GM23338 (cell line): ENCODE measurements around the gene FOXN4. TPM values are rescaled to one million over a fixed set of nuclear protein-coding genes. Genes with fewer than 3 reads are reported as not detected.

Source experiments
- ATAC-seq: fragments of 200-7000 bp; cut with Tn5 transposase; 3 replicates; pipeline ENCODE4 v1.9.1; 2020
- DNase-seq: peaks from one replicate; pipeline ENCODE4 v3.0.0-alpha.2; 2015; ENCODE audit warnings: low spot score
- H2AFZ ChIP-seq: fragments of 200-600 bp; sonication (generic); 2 replicates; pipeline ENCODE4 v1.8.0; 2016; ENCODE audit warnings: antibody characterized with exemption, mild to moderate bottlenecking, moderate library complexity
- H3F3A ChIP-seq: fragments of 200-600 bp; sonication (generic); replicated peaks from 2 replicates; pipeline ENCODE4 v1.8.0; 2017; ENCODE audit warnings: antibody characterized with exemption, mixed run types, low read depth
- H3K27ac ChIP-seq: fragments of 200-600 bp; sonication (generic); 2 replicates; pipeline ENCODE4 v1.6.1; 2016; ENCODE audit warnings: low read depth
- H3K27me3 ChIP-seq: fragments of 200-600 bp; sonication (generic); 2 replicates; pipeline ENCODE4 v1.8.0; 2016; ENCODE audit warnings: mild to moderate bottlenecking, mixed run types, moderate library complexity; ENCODE audit not compliant: insufficient read depth
- H3K36me3 ChIP-seq: fragments of 200-600 bp; sonication (generic); 2 replicates; pipeline ENCODE4 v1.8.0; 2016; ENCODE audit warnings: mild to moderate bottlenecking; ENCODE audit not compliant: insufficient read depth
- H3K4me1 ChIP-seq: fragments of 200-600 bp; sonication (generic); 2 replicates; pipeline ENCODE4 v1.8.0; 2016; ENCODE audit warnings: mild to moderate bottlenecking, moderate library complexity; ENCODE audit not compliant: insufficient read depth
- H3K4me2 ChIP-seq: fragments of 200-600 bp; sonication (generic); 2 replicates; pipeline ENCODE4 v1.7.1; 2017; ENCODE audit warnings: mixed run types
- H3K4me3 ChIP-seq: fragments of 200-600 bp; sonication (generic); 2 replicates; pipeline ENCODE4 v1.6.1; 2016; ENCODE audit warnings: mixed run types
- H3K79me2 ChIP-seq: fragments of 200-600 bp; sonication (generic); replicated peaks from 2 replicates; pipeline ENCODE4 v1.8.0; 2017; ENCODE audit warnings: mild to moderate bottlenecking; ENCODE audit not compliant: insufficient read depth
- H3K9me2 ChIP-seq: fragments of 200-600 bp; sonication (generic); 2 replicates; pipeline ENCODE4 v1.8.0; 2017; ENCODE audit not compliant: insufficient read depth
- H4K20me1 ChIP-seq: fragments of 200-600 bp; sonication (generic); replicated peaks from 2 replicates; pipeline ENCODE4 v1.8.0; 2017; ENCODE audit warnings: mild to moderate bottlenecking; ENCODE audit not compliant: insufficient read depth
- H3K27ac Mint-ChIP-seq: 2 replicates; pipeline ENCODE4 v1.8.0; 2020; ENCODE audit warnings: inconsistent platforms, mild to moderate bottlenecking, moderate library complexity, mixed read lengths
- H3K27me3 Mint-ChIP-seq: 3 replicates; pipeline ENCODE4 v1.8.0; 2022; ENCODE audit warnings: low read depth, mild to moderate bottlenecking, moderate library complexity, mixed read lengths, inconsistent platforms; ENCODE audit not compliant: insufficient read depth, poor library complexity
- H3K36me3 Mint-ChIP-seq: 3 replicates; pipeline ENCODE4 v1.8.0; 2021; ENCODE audit warnings: low read depth, mild to moderate bottlenecking, inconsistent platforms, moderate library complexity, mixed read lengths
- H3K4me1 Mint-ChIP-seq: 3 replicates; pipeline ENCODE4 v1.8.0; 2020; ENCODE audit warnings: mild to moderate bottlenecking, inconsistent platforms, mixed read lengths
- H3K4me3 Mint-ChIP-seq: 3 replicates; pipeline ENCODE4 v1.8.0; 2021; ENCODE audit warnings: moderate library complexity, mild to moderate bottlenecking, inconsistent platforms, mixed read lengths
- H3K9me3 Mint-ChIP-seq: 3 replicates; pipeline ENCODE4 v1.8.0; 2020; ENCODE audit warnings: moderate library complexity, mild to moderate bottlenecking, inconsistent platforms, mixed read lengths
- EZH2 ChIP-seq: fragments of 200-600 bp; sonication (generic); IDR thresholded peaks from one replicate; pipeline ENCODE4 v1.8.0; 2017; ENCODE audit warnings: antibody characterized with exemption, mild to moderate bottlenecking, low read depth; ENCODE audit not compliant: unreplicated experiment
- EZH2phosphoT487 ChIP-seq: fragments of 200-600 bp; sonication (generic); IDR thresholded peaks from one replicate; pipeline ENCODE4 v1.8.1; 2018; ENCODE audit warnings: antibody characterized with exemption; ENCODE audit not compliant: unreplicated experiment
- JUNB ChIP-seq: IDR thresholded peaks from one replicate; pipeline ENCODE4 v1.6.1; 2016; ENCODE audit warnings: antibody characterized with exemption; ENCODE audit not compliant: unreplicated experiment
- NANOG ChIP-seq: IDR thresholded peaks from 2 replicates; pipeline ENCODE4 v1.6.1; 2016; ENCODE audit warnings: antibody characterized with exemption, borderline replicate concordance
- POLR2AphosphoS5 ChIP-seq: IDR thresholded peaks from 2 replicates; pipeline ENCODE4 v1.6.1; 2016; ENCODE audit warnings: antibody characterized with exemption, low read depth
- STAT1 ChIP-seq: IDR thresholded peaks from one replicate; pipeline ENCODE4 v1.6.1; 2016; ENCODE audit warnings: antibody characterized with exemption; ENCODE audit not compliant: unreplicated experiment
- ZNF114 ChIP-seq: fragments of 250-450 bp; sonication (Bioruptor Pico); IDR thresholded peaks from 2 replicates; pipeline ENCODE4 v1.5.0; 2020; ENCODE audit warnings: mild to moderate bottlenecking, moderate library complexity
- ZNF331 ChIP-seq: fragments of 250-450 bp; sonication (Bioruptor Pico); IDR thresholded peaks from 2 replicates; pipeline ENCODE4 v1.5.0; 2020; ENCODE audit warnings: low read depth, mild to moderate bottlenecking, moderate library complexity
- polyA plus RNA-seq: library from polyadenylated mRNA; unstranded; fragments of >200 nt; fragmentation: Nextera tagmentation; extraction: Ambion mirVana; gene quantifications from 2 replicates; pipeline ENCODE4 v1.2.1, GENCODE V29; 2016
- total RNA-seq: library from RNA; depleted of rRNA; stranded (reverse); fragments of >200 nt; shearing (Covaris generic); gene quantifications from 2 replicates; pipeline ENCODE4 v1.2.3, GENCODE V29; 2014
- TF ChIP-seq, protein P1 (sequence below): IDR thresholded peaks from 2 replicates; pipeline ENCODE4 v1.6.1; 2016; ENCODE audit warnings: antibody characterized with exemption
- TF ChIP-seq, protein P2 (sequence below), 2 experiments: fragments of 200-600 bp in 1 of 2; sonication (generic) in 1 of 2; conservative IDR thresholded peaks; 2 replicates each; pipeline versions ENCODE4 v1.5.1 to v1.6.1; 2016 to 2017; ENCODE audit warnings: antibody characterized with exemption in 2 of 2, low read depth in 2 of 2, mild to moderate bottlenecking in 2 of 2, moderate library complexity in 1 of 2
- TF ChIP-seq, protein P3 (sequence below): fragments of 250-450 bp; sonication (Bioruptor Pico); IDR thresholded peaks from 2 replicates; pipeline ENCODE4 v1.5.0; 2020; ENCODE audit warnings: mild to moderate bottlenecking, moderate library complexity

FOXN4 gene
- total and polyA plus RNA-seq, 2 experiments from 2014 or later, result 0.35 to 0.47 TPM

DNA sequence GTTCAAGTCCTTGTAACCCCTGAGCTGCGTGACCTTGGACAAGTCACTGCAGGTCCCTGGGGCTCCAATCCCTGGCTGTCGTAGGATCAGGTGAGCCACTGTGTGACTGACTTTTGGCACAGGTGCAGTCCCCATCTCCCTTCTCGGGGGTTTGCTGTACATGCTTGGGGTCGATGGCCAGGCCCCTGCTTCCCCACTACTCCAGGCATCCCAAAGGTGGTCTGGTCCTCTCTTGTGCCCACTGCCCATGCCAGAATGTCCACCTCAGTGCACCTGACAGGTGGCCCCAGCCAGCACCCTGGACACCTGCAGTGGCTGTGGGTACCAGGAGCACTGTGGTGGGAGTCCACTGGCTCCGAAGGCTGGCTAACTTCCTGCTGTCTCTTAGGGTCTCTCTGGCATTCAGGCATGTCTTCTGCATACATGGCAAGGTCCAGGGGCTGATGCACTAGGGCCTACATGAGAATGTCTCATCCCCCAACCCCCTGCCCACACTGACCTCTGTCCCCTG lies 14.7 kb downstream of the FOXN4 start:
- ATAC-seq, result no peak
- TF ChIP-seq, protein P1, sequence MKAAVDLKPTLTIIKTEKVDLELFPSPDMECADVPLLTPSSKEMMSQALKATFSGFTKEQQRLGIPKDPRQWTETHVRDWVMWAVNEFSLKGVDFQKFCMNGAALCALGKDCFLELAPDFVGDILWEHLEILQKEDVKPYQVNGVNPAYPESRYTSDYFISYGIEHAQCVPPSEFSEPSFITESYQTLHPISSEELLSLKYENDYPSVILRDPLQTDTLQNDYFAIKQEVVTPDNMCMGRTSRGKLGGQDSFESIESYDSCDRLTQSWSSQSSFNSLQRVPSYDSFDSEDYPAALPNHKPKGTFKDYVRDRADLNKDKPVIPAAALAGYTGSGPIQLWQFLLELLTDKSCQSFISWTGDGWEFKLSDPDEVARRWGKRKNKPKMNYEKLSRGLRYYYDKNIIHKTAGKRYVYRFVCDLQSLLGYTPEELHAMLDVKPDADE, result no peak
- TF ChIP-seq ZNF114, result no peak
- TF ChIP-seq, protein P2, sequence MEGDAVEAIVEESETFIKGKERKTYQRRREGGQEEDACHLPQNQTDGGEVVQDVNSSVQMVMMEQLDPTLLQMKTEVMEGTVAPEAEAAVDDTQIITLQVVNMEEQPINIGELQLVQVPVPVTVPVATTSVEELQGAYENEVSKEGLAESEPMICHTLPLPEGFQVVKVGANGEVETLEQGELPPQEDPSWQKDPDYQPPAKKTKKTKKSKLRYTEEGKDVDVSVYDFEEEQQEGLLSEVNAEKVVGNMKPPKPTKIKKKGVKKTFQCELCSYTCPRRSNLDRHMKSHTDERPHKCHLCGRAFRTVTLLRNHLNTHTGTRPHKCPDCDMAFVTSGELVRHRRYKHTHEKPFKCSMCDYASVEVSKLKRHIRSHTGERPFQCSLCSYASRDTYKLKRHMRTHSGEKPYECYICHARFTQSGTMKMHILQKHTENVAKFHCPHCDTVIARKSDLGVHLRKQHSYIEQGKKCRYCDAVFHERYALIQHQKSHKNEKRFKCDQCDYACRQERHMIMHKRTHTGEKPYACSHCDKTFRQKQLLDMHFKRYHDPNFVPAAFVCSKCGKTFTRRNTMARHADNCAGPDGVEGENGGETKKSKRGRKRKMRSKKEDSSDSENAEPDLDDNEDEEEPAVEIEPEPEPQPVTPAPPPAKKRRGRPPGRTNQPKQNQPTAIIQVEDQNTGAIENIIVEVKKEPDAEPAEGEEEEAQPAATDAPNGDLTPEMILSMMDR (conservative IDR thresholded peaks at IDR 0.05; ENCODE audit: low read depth in 2 of 2), result no peak
- TF ChIP-seq ZNF331 (CRISPR knock-in tag), result no peak
- TF ChIP-seq EZH2, result no peak
- TF ChIP-seq POLR2AphosphoS5, result no peak
- TF ChIP-seq, protein P3, sequence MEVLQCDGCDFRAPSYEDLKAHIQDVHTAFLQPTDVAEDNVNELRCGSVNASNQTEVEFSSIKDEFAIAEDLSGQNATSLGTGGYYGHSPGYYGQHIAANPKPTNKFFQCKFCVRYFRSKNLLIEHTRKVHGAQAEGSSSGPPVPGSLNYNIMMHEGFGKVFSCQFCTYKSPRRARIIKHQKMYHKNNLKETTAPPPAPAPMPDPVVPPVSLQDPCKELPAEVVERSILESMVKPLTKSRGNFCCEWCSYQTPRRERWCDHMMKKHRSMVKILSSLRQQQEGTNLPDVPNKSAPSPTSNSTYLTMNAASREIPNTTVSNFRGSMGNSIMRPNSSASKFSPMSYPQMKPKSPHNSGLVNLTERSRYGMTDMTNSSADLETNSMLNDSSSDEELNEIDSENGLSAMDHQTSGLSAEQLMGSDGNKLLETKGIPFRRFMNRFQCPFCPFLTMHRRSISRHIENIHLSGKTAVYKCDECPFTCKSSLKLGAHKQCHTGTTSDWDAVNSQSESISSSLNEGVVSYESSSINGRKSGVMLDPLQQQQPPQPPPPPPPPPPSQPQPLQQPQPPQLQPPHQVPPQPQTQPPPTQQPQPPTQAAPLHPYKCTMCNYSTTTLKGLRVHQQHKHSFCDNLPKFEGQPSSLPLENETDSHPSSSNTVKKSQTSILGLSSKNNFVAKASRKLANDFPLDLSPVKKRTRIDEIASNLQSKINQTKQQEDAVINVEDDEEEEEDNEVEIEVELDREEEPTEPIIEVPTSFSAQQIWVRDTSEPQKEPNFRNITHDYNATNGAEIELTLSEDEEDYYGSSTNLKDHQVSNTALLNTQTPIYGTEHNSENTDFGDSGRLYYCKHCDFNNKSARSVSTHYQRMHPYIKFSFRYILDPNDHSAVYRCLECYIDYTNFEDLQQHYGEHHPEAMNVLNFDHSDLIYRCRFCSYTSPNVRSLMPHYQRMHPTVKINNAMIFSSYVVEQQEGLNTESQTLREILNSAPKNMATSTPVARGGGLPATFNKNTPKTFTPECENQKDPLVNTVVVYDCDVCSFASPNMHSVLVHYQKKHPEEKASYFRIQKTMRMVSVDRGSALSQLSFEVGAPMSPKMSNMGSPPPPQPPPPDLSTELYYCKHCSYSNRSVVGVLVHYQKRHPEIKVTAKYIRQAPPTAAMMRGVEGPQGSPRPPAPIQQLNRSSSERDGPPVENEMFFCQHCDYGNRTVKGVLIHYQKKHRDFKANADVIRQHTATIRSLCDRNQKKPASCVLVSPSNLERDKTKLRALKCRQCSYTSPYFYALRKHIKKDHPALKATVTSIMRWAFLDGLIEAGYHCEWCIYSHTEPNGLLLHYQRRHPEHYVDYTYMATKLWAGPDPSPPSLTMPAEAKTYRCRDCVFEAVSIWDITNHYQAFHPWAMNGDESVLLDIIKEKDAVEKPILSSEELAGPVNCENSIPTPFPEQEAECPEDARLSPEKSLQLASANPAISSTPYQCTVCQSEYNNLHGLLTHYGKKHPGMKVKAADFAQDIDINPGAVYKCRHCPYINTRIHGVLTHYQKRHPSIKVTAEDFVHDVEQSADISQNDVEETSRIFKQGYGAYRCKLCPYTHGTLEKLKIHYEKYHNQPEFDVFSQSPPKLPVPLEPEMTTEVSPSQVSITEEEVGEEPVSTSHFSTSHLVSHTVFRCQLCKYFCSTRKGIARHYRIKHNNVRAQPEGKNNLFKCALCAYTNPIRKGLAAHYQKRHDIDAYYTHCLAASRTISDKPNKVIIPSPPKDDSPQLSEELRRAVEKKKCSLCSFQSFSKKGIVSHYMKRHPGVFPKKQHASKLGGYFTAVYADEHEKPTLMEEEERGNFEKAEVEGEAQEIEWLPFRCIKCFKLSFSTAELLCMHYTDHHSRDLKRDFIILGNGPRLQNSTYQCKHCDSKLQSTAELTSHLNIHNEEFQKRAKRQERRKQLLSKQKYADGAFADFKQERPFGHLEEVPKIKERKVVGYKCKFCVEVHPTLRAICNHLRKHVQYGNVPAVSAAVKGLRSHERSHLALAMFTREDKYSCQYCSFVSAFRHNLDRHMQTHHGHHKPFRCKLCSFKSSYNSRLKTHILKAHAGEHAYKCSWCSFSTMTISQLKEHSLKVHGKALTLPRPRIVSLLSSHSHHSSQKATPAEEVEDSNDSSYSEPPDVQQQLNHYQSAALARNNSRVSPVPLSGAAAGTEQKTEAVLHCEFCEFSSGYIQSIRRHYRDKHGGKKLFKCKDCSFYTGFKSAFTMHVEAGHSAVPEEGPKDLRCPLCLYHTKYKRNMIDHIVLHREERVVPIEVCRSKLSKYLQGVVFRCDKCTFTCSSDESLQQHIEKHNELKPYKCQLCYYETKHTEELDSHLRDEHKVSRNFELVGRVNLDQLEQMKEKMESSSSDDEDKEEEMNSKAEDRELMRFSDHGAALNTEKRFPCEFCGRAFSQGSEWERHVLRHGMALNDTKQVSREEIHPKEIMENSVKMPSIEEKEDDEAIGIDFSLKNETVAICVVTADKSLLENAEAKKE (CRISPR knock-in tag), result no peak
- TF ChIP-seq EZH2phosphoT487, result no peak
- TF ChIP-seq STAT1, result no peak
- no peak for TF ChIP-seq NANOG
- TF ChIP-seq JUNB, result no peak
- Histone ChIP-seq H3K4me2 (no peak overlapping the region), H3K27me3 (no peaks in the 10 kb centered on the region), H4K20me1 (no peaks in the 10 kb centered on the region), H3F3A (no peaks in the 10 kb centered on the region), H3K27ac (no peak overlapping the region), H2AFZ (no peak overlapping the region), H3K9me2 (no peaks in the 10 kb centered on the region), H3K4me3 (no peak overlapping the region), H3K36me3 (no peaks in the 10 kb centered on the region), H3K4me1 (no peaks in the 10 kb centered on the region; the same call in 1 of the 2 replicates), H3K79me2 (no peaks in the 10 kb centered on the region)
- Mint-ChIP-seq H3K36me3 (no peaks in the 10 kb centered on the region), H3K9me3 (no peaks in the 10 kb centered on the region), H3K27ac (no peak overlapping the region), H3K4me1 (peaks cover 7% of the 10 kb centered on the region), H3K27me3 (peaks cover 10% of the 10 kb centered on the region), H3K4me3 (no peak overlapping the region)
- DNase-seq, result no peak
